H1 (cell line): Measurements from ENCODE around the gene SERPINB2. TPM values are rescaled to one million over a fixed set of nuclear protein-coding genes. Genes with fewer than 3 reads are reported as not detected.

Source experiments
- ZNF274 ChIP-seq: IDR thresholded peaks from 2 replicates; pipeline ENCODE4 v1.7.0; 2012; ENCODE audit warnings: low read length, borderline replicate concordance; ENCODE audit errors: extremely low read depth
- polyA plus RNA-seq, 7 experiments: library from polyadenylated mRNA; depleted of rRNA in 3 of 7; stranded (reverse) in 5 of 7; unstranded in 2 of 7; fragments of >200 nt in 5 of 7; fragments of 200-250 nt in 2 of 7; gene quantifications; 1 replicate in 5 of 7; 2 replicates in 1 of 7; 4 replicates in 1 of 7; pipeline versions ENCODE4 v1.2.1 to v1.2.3, GENCODE V29; 2011 to 2013; ENCODE audit warnings: missing spikeins in 2 of 7, mixed read lengths in 2 of 7
- total RNA-seq: library from RNA; stranded (reverse); fragmentation: NEBNext Ultra II Directional; extraction: Animal tissue kit (Norgen Biotek cat#: 25700); gene quantifications from 2 replicates; pipeline ENCODE4 v1.2.1, GENCODE V29; 2021

Gene SERPINB2
- total and polyA plus RNA-seq, 2 of the 8 experiments (the other 6 are each of a cell fraction or from before 2014, with no cell fraction given) = not detected

GRCh38 chr18:63883617-63884016 is 3.9 kb upstream of the SERPINB2 start (continued):
- TF ChIP-seq ZNF274 = no peak
- TF ChIP-seq, all 59 proteins: peak for 0
